Bone marrow (tissue), 2 donors: Measurements from ENCODE around the gene ARTN.
A peak's percentile ranks its signal among the peaks of the same experiment; 100 is the strongest.

Source experiments
- DNase-seq, 2 donors: peaks; one replicate each; lab custom pipeline; 2025; lab: John Stamatoyannopoulos, UW

ARTN gene

DNA sequence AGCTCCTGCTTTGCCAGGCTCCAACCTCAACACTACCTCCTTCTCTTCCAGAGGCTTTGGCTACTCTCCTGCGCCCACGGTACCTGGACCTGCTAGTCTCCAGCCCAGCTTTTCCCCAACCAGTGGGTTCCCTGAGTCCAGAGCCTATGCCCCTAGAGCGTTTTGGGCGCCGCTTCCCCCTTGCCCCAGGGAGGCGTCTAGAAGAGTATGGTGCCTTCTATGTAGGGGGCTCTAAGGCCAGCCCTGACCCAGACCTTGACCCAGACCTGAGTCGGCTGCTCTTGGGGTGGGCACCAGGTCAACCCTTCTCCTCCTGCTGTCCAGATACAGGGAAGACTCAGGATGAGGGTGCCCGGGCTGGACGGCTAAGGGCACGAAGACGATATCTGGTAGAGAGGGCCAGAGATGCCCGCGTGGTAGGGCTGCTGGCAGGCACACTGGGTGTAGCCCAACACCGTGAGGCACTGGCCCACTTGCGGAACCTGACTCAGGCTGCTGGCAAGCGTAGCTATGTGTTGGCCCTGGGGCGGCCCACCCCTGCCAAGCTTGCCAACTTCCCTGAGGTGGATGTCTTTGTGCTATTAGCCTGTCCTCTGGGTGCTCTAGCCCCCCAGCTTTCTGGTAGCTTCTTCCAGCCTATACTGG, 37.9 kb downstream of the ARTN start:
- no peak for DNase-seq

DNA sequence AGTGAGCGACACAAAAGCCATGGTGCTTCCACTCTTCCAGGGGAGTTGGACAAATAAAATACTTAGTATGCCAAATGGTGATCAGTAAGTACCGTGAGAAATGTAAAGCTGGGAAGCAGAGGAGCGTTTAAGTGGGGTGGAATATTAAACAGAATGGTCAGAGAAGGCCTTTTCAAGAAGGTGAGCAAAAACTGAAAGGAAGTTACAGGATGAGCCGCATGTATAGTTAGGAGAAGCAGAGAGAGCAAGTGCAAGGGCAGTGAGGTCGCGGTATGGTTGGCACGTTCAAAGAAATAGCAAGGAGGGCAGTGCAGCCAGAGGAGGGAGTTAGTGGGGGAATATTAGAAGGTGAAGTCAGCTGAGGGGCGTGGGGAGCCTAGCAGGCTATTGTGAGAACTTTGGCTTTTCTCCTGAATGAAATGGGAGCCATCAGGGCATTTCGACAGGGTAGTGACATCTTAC, 40.4 kb downstream of the ARTN start:
- no peak for DNase-seq

DNA sequence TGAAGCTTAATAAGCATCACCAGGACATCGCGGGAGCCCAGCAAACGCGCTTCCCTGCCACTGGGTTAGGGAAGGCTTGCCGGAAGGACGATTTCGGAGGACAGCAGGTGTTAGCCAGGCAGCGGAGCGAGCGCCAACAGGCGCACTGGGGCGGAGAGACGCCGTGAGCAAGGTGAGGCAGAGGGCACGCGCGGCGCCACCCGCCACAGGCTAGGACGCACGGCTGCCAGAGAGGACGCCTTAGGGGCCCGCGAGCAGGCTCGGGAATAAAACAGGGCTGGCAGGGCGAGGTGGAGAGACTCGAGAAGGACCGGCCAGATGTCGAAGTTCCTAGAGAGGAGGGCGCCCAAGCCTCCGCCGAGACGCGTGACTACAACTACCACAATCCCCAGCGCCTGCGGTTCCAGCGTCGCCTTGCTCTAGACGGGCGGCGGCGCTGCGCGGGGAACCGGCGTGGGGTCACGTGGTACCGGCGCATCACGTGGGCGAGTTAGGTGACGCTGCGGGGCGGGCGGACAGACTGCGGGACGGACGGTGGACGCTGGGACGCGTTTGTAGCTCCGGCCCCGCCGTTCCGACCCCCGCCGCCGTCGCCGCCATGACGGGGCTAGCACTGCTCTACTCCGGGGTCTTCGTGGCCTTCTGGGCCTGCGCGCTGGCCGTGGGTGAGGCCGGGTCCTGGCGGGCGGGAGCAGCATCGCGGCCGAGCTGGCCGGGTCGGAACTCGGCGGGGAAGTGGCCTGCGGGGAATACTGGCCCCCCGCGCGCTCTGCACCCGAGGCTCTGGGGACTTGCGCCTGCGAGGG, 41.0 kb downstream of the ARTN start, which contains the start of gene ATP6V0B:
ATP6V0B (plus strand) TSS at position 518 of the 806 bp plus-strand sequence; CDS start at position 599, 81 bp downstream.
- DNase-seq: peak; percentile 86 to 91

DNA sequence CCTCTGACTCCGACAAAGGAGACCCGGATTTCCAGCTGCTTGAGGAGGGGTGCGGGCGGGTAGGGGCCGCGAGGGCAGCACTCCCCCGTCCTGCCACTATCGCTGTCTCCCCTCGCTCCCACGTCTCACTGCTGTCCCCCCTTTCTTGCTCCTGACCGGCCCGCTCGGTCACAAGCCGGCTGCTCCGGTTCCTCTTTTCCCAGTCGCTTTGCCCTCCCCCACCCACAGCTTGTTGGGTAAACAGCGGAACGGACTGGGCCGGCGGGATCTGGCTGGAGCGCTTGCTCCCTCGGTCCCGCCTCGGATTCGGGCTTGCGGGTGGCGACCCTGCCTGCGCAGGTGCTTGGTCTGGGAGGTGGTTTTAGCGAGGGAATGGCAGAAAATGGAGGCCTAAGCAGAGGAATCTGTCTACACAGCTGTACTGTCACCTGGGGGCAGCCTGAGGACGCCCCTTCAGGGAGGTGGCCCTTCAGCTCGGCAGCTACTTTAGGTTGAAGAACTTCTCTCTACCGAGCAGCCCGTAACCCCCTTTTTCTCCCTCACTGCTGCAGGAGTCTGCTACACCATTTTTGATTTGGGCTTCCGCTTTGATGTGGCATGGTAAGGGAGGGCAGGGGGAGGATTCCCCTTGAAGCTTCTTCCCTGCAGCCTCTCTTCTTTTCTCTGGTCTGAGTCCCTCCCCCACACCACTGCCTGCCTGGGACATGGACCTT, 41.8 kb downstream of the ARTN start:
- peak; percentile 47 to 71 for DNase-seq

DNA sequence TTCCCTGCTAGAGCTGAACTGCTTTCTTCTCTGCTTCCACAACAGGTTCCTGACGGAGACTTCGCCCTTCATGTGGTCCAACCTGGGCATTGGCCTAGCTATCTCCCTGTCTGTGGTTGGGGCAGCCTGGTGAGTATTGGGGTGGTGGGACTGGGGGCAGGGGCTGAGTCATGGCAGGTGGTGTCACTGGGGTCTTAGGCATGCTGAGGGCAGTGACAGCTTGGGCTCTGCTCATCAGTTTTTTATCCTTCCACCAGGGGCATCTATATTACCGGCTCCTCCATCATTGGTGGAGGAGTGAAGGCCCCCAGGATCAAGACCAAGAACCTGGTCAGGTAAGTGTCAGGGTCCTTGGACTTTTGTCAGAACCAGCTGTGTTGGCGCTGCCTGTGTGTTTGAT, 42.4 kb downstream of the ARTN start:
- DNase-seq: no peak

DNA sequence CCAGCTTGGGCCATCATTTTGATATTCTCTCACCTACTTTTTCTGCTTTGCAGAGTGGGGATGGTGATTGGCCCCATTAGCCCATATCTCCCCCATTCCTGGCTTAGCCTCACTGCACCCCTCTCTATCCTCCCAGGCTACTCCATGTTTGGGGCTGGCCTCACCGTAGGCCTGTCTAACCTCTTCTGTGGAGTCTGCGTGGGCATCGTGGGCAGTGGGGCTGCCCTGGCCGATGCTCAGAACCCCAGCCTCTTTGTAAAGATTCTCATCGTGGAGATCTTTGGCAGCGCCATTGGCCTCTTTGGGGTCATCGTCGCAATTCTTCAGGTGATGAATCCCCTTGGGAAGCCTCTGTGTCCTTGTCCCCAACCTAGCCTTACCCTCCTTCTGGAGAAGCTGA, 43.3 kb downstream of the ARTN start:
- DNase-seq: no peak

DNA sequence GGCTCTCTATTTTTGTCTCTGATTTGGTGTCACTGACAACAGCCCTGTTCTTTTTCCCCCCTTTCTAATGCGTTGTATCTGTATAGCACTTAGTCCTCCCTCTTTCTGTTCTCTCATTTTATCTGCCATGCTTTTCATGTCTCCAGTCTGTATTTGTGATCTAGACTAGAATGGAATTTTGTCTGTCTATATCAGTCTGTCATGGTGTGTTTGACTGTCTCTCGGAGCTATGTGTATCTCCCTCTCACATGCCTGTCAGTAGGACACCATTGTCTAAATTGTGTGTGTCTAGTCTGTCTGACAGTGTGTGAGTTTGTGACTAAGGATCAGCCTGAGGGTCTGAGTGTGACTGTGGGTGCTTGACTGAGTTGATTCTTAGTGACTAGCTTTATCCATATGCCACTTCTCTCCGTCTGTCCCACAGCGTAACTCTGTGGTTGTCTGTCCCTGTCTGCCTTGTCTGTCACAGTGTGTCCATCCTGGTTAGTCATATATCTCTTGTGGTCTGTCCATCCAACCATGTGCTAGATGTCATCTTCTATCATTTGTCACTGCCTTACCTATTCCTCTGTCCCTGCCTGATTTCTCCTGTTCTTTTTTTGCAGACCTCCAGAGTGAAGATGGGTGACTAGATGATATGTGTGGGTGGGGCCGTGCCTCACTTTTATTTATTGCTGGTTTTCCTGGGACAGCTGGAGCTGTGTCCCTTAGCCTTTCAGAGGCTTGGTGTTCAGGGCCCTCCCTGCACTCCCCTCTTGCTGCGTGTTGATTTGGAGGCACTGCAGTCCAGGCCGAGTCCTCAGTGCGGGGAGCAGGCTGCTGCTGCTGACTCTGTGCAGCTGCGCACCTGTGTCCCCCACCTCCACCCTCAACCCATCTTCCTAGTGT, 44.0 kb downstream of the ARTN start:
- no peak for DNase-seq

DNA sequence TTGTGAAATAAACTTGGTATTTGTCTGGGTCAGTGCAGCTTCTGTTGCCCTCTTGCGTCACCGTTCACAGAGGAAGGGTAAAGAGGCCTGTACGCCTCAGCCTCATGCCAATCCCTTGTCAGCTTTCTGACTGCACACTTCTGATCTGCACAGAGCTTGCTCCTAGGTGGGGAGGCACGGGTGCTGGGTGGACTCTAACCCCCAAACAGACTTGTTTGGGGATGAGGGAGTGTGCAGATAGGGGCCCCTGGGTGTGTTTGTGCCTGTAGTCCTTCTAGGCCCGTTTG, 44.6 kb downstream of the ARTN start:
- no peak for DNase-seq

DNA sequence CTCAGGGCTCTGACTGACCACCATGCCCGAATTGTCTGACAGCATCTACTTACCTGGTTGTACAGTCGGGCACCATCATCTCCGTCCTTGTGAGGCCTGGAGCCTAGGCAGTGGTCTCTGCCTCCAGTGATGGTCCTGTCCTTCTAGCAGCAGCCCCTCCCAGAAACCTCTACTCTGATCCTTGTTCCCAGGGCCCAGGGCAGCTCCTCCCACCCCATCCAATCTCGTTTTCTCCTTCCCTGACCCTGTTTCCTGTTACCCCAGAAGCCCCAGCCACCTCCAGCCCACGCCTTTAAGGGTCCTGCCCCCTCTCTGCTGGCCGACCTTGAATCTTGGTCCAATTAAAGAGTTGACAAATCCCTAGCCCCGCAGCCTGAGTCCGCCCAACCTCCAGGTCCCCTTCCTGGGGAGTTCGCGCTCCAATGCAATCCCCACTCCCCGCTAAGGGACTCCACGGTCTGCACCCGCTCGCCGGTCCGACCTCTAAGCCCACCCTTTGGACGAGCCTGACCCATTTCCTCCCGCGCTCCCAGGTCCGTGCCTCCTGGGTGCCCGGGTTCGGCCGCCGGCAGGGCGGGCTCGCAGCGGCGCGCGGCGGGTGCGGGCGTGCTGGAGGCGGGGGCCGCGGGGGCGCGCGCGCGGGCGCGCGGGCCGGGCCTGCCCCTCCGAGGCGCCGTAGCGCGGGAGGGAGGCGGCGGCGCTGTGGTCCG, 45.1 kb downstream of the ARTN start, which contains the start of gene B4GALT2:
B4GALT2 (plus strand) TSS at position 660 of the 710 bp plus-strand sequence. CDS start 1,951 bp downstream, outside the sequence.
- no peak for DNase-seq

DNA sequence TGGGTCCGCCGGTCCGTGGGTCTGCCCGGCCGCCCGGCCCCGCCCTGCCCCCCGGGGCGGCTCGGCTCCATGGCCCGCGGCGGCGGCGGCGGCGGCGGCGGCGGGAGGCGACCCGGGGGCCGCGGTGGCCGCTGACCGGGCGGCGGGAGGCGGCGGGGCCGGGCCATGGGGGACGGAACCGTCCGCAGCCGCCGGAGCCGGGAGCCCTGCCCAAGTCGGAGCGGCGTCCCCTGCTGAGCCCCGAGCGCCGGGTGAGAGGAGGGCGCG, 45.6 kb downstream of the ARTN start:
- no peak for DNase-seq

DNA sequence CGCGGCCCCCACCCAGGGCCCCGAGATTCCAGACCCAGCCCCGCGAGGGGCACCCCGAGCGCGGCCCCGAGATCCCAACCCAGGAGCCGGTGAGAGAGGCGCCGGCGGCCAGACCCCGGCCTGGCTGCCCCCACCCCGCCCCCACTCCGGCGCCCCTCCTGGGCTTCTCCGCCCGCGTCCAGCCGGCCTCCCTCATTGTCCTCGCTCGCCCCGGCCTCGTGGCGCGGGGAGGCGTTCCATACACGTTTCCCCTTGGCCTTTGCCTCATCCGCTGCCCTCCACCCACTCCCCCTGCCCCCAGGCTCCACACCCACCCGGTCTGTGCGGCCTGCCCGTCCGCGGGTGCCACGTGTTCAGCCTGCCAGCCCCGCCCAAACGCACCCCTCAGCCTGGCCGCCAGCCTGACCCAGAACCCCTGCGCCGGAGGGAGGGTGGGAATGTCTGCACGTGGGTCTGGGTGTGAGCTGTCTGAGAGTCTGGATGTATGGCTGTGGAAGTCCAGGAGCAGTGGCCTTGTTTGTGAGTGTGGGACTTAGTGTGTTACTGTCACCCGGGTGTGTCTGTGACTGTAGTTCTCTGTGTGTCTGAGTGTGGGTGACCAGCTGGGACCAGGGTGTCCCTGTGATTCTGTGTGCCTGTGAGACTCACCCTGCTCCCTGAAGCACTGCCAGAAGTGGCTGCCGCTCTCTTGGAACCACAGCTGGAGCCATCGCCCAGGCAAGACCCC, 46.1 kb downstream of the ARTN start:
- DNase-seq: no peak

DNA sequence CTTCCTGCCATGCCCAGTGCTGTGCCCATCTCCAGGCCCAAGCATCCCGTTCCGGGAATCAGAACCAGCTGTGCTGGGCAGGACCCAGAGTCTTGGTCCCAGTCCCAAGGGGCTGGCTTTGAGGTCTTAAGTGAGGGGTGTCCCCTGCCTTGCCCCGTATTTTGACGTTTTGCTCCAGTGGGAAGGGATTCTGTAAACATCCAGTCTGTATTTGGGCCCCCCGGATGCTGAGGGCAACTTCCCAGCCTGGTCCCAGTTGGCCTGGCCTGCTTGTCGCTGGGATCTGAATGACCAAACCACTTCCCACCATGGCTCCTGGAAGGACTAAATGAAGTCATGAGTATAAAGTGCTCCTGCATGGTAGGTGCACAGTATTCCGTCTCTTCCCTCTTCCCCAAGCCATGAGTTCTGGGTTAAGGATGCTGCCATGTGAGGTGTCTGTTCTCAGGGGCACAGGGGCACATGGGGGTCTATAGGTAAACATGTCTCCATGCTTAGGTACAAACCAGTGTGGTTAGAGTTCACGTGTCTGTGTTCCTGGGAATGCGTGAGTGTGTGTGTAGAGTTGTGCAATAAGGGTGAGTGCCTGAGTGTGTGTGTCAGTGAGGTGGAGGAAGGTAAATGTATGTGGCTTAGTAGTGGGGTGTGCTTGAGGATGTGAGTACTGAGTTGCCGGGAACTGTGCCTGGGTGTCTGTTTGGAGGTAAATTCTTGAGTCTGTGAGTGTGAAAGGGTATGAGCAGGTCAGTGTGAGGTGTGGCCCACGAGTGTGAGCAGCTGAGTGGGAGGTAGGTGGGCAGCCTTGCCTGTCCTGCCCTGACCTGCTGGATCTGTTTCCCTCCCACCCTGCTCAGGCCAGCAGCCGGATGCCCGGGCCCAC, 46.9 kb downstream of the ARTN start:
- DNase-seq: no peak

DNA sequence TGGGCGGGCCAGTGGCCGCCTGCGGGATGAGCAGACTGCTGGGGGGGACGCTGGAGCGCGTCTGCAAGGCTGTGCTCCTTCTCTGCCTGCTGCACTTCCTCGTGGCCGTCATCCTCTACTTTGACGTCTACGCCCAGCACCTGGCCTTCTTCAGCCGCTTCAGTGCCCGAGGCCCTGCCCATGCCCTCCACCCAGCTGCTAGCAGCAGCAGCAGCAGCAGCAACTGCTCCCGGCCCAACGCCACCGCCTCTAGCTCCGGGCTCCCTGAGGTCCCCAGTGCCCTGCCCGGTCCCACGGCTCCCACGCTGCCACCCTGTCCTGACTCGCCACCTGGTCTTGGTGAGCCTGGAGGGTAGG, 47.5 kb downstream of the ARTN start:
- DNase-seq: no peak

DNA sequence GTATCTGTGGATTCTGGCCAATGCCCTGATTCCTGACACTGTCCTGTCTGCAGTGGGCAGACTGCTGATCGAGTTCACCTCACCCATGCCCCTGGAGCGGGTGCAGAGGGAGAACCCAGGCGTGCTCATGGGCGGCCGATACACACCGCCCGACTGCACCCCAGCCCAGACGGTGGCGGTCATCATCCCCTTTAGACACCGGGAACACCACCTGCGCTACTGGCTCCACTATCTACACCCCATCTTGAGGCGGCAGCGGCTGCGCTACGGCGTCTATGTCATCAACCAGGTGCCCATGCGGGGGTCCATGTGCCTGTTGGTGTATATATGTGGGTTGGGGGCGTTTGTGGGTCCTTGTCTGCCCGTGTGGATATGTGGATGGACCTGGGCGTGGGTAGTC, 48.0 kb downstream of the ARTN start:
- no peak for DNase-seq

DNA sequence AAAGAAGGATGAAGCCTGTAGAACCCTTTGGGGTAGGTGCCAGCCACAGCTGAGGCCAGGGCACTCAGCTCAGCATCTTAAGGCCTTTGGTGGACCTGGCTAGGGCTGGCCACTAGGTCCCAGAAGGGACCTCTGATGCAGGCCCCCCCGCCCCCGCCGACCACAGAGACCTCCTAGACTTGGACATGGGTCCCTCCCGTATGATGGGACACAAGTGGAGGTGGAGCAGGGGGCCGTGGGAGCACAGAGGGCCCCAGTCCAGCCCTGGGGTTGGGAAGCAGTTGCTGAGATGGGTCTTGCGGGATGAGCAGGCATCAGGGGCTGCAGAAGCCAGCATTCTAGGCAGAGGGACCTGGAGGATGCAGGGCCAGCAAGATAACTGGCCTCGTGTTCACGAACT, 48.6 kb downstream of the ARTN start:
- DNase-seq: no peak

DNA sequence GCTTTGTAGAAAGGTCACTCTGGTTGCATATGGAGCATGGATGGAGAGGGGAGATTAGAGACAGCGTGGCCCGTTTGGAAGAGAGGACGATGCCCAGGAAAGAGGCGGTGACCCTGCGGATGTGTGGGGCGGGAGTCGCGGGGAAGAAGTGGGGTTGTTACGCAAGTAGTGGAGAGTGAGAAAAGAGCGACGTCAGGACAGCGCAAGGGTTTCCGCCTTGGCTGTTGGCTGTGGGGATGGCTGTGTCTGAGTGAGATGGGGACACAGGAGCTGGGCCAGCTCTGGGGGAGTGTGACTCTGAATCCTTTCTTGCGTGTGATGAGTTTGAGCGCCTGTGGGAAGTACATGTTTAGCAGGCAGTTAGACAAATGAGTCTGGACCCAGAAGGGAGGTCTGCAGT, 49.2 kb downstream of the ARTN start:
- no peak for DNase-seq

DNA sequence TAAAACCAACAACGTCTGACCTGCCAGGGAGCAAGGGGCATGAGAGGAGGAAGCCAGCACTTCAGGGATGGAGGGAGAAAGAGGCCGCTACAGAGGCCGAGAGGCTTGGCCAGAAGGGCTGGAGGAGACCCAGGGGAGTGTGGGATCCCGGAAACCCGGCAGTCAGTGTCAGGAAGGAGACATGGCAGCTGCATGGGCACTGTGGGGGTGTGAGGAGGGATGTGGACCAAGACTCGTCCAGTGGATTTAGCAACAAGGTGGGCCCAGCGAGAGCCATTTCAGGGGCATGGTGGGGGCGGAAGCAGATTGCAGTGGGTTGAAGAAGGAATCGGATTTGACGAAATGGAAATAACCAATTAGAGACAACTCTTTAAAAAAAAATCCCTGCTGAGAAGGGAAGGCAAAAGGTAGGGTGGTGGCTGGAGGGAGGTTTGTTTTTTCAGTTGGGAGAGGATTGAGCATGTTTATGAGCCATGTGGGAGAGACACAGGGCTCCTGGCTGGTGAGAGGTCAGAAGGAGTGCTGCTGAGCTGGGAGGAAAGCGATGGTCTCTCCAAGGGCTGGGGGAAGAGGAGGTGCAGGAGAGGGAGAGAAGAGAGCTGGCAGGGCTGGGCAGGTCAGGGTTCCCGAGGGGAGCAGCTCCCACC, 49.8 kb downstream of the ARTN start:
- no peak for DNase-seq

DNA sequence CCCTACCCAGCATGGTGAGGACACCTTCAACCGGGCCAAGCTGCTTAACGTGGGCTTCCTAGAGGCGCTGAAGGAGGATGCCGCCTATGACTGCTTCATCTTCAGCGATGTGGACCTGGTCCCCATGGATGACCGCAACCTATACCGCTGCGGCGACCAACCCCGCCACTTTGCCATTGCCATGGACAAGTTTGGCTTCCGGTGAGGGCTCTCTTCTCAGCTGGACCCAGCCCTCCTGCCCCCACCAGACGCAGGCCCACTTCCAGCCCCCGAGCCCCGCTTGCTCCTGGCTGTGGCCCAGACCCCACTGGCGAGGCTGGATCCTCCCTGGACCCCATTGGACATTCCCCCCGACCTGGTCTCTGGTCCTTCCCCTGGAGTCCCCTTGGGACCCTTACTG, 51.3 kb downstream of the ARTN start:
- DNase-seq: no peak

DNA sequence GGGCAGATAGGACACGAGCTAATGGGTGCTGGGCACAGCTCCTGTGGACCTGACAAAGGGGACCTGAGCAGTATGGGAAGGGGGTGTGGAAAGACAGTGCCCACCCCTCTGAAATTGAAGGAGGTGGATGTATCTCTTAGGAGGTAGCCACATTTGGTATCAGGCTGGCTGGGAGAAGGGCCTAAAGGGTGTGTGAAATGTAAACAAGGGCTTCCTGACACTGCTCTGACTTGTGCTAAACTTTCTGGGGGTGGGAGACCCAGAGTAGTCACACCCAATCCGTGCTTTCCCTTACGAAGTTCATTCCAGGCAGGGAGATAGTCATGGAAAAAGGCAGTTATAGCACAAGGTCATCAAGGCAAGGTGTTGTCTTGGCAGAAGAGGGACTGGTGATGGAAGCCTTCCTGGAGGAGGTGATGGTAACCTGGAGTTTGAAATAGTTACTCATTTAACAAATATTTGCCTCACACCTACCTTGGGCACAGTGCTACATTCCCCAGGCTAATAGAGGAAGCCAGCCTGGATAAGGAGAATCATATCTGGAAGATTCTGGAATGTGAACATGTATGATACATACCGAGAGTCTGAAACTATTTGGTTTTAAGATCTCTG, 52.5 kb downstream of the ARTN start:
- DNase-seq: no peak
